ENCODE data around the gene PSPN.

Gene PSPN

GRCh38 chr19:6423499-6424194, 47.9 kb upstream of the PSPN start (continued):
- TF ChIP-seq PRDM2 (tag by site-specific recombination; IDR thresholded peaks at IDR 0.05; ENCODE audit: borderline replicate concordance) (no peak), GLI4 (tag by site-specific recombination; IDR thresholded peaks at IDR 0.05) (no peak), KLF1 (tag by site-specific recombination; IDR thresholded peaks at IDR 0.05) (0 out of 2 replicates have a peak, but pooled peaks have one; percentile 23), ZFHX2 (tag by site-specific recombination; conservative IDR thresholded peaks at IDR 0.05) (peak; percentile 39; the same call in 1 of the 2 replicates), ZNF423 (tag by site-specific recombination; IDR thresholded peaks at IDR 0.05) (no peak), ZNF426 (tag by site-specific recombination; IDR thresholded peaks at IDR 0.05) (no peak), ZNF600 (tag by site-specific recombination; IDR thresholded peaks at IDR 0.05) (0 out of 2 replicates have a peak, but pooled peaks have one; percentile 20), ZBTB26 (tag by site-specific recombination; optimal IDR thresholded peaks at IDR 0.05) (peak; percentile 21), SP2 (tag by site-specific recombination; IDR thresholded peaks at IDR 0.05) (peak; percentile 86), ZNF266 (tag by site-specific recombination; IDR thresholded peaks at IDR 0.05; ENCODE audit: low read depth) (no peak), ZNF280D (tag by site-specific recombination; IDR thresholded peaks at IDR 0.05) (no peak), GLIS2 (tag by site-specific recombination; IDR thresholded peaks at IDR 0.05) (peak; percentile 23)

GRCh38 chr19:6421075-6422014, 45.6 kb upstream of the PSPN start:
- no peak overlapping the region for H3K4me3 ChIP-seq (ENCODE audit: low read depth, low read length)
- peaks cover 7% of the 10 kb centered on the region for H3K4me1 ChIP-seq (ENCODE audit: control insufficient read depth, insufficient read depth, low read length)
- ChIA-PET CTCF (no interaction called here), POLR2A (interaction anchor here (1.4 kb wide), 2 partner anchors 38 to 49 kb away, joined by 3 read pairs; partner anchors contain the start of genes ALKBH7 and SLC25A23)
- no peak overlapping the region for H3K27ac ChIP-seq (ENCODE audit: extremely low read depth, low read depth, low read length)
- H3K9me3 ChIP-seq (ENCODE audit: control insufficient read depth, insufficient read depth, low read depth, low read length) = no peaks in the 10 kb centered on the region
- peaks cover 15 to 71% of the 10 kb centered on the region in 2 experiments for H3K36me3 ChIP-seq (ENCODE audit: control insufficient read depth in 2 of 2, insufficient read depth in 1 of 2, low read length in 2 of 2)
- TF ChIP-seq ZNF571 (tag by site-specific recombination; IDR thresholded peaks at IDR 0.05) (no peak), ZNF521 (tag by site-specific recombination; IDR thresholded peaks at IDR 0.05) (no peak), PRDM10 (tag by site-specific recombination; IDR thresholded peaks at IDR 0.05) (peak; percentile 64), ZNF174 (tag by site-specific recombination; IDR thresholded peaks at IDR 0.05) (no peak), ZSCAN16 (tag by site-specific recombination; IDR thresholded peaks at IDR 0.05) (no peak), ZFP69B (tag by site-specific recombination; IDR thresholded peaks at IDR 0.05) (peak; percentile 53; the same call in 1 of the 2 replicates), YY1 (tag by site-specific recombination; IDR thresholded peaks at IDR 0.05) (no peak), ZNF23 (tag by site-specific recombination; IDR thresholded peaks at IDR 0.05; ENCODE audit: borderline replicate concordance) (no peak), GLIS2 (tag by site-specific recombination; IDR thresholded peaks at IDR 0.05) (0 out of 2 replicates have a peak, but pooled peaks have one; percentile 12)

Data from HEK293 (cell line).